Suprapubic skin (tissue), 3 donors: ENCODE results near the gene PTPRD.

ENCODE experiments used
- POLR2A ChIP-seq, 2 donors: fragments of 450-650 bp; IDR thresholded peaks; one replicate each; pipeline ENCODE4 v1.6.1; 2017; ENCODE audit warnings: antibody characterized with exemption in 2 of 2, mild to moderate bottlenecking in 2 of 2, moderate library complexity in 2 of 2
- TF ChIP-seq, protein P1 (sequence below), 2 donors: fragments of 200-600 bp in 1 of 2; fragments of 450-650 bp in 1 of 2; sonication (generic) in 1 of 2; IDR thresholded peaks; one replicate each; pipeline ENCODE4 v1.5.1; 2016 to 2019; ENCODE audit warnings: antibody characterized with exemption in 2 of 2, mild to moderate bottlenecking in 1 of 2, moderate library complexity in 1 of 2

DNA sequence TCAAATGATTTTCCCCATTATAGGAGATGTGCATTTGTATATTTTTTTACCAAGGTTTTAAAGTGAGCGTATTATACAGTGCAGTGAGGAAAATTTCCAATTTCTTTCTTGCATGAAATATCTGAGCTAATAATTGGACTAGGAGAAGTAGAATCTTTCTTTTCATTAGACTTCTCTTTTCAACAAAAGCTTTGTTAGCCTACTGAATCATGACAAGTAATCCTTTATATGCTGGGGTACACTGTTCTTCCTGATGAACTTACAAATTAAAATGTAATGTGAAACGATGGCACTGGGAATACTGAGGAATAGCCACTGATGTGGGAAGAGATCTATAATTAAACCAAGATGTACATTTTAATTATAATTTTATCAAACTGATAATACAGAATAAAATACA is 829.6 kb downstream of the PTPRD start:
- no peak for TF ChIP-seq POLR2A (IDR thresholded peaks at IDR 0.05)
- TF ChIP-seq, protein P1, sequence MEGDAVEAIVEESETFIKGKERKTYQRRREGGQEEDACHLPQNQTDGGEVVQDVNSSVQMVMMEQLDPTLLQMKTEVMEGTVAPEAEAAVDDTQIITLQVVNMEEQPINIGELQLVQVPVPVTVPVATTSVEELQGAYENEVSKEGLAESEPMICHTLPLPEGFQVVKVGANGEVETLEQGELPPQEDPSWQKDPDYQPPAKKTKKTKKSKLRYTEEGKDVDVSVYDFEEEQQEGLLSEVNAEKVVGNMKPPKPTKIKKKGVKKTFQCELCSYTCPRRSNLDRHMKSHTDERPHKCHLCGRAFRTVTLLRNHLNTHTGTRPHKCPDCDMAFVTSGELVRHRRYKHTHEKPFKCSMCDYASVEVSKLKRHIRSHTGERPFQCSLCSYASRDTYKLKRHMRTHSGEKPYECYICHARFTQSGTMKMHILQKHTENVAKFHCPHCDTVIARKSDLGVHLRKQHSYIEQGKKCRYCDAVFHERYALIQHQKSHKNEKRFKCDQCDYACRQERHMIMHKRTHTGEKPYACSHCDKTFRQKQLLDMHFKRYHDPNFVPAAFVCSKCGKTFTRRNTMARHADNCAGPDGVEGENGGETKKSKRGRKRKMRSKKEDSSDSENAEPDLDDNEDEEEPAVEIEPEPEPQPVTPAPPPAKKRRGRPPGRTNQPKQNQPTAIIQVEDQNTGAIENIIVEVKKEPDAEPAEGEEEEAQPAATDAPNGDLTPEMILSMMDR (IDR thresholded peaks at IDR 0.05), result no peak
